GM20000 (cell line): ENCODE results near the gene PGP.
A peak's percentile ranks its signal among the peaks of the same experiment; 100 is the strongest.
"Not testable (repeated sequence)": the region's sequence is repeated elsewhere in the genome, so short reads cannot be mapped to it uniquely, and the experiment has no call there.

Experiments
- DNase-seq: peaks from one replicate; pipeline ENCODE4 v3.0.0; 2012; ENCODE audit warnings: low spot score
- CTCF ChIP-seq: IDR thresholded peaks from 2 replicates; pipeline ENCODE4 v1.5.1; 2012; ENCODE audit warnings: mild to moderate bottlenecking, control low read depth; ENCODE audit errors: extremely low read depth, missing control alignments

Gene PGP

GRCh38 chr16:2208308-2208707 lies 6.3 kb downstream of the PGP start:
- no peak for TF ChIP-seq CTCF
- no peak for DNase-seq

DNA sequence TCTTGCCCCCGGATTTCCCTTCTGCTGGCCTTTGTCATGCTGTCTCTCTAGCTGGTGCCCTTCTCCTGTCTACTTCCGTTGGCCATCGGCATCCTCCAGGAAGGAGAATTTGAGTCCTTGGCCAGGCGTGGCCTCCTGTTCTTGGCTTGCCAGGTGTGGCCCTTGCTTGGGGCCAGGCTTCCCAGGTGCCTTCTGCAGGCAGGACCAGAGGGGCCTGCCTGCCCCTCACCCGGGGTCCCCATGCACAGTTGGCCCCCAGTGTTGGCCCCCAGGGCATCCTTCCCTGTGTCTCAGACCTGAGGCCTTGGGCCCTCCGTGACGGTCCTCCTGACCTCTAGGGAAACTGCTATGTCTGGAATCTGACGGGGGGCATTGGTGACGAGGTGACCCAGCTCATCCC lies 6.8 kb downstream of the PGP start:
- TF ChIP-seq CTCF: no peak
- no peak for DNase-seq

DNA sequence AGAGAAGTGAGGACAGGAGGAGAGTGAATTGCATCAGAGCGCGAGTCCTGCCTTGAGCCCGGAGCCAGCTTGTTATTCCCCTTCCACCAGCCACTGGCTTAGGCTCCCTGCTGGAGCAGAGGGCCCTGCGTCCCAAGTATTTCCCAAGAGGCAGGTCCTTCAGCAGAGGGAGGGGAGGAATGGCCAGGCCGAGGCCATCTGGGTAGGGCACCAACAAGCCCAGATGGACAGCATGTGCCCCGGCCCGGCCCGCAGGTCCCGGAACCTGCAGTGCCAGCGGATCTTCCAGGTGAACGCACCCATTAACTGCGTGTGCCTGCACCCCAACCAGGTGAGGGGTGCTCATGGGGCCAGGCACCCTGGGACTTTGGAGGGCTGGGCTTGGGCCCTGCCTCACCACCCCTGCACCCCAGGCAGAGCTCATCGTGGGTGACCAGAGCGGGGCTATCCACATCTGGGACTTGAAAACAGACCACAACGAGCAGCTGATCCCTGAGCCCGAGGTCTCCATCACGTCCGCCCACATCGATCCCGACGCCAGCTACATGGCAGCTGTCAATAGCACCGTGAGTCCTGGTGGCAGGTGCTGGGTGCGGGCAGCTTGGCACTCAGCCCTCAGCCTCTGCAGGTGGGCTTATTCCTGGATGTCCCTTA lies 7.7 kb downstream of the PGP start:
- no peak for DNase-seq
- no peak for TF ChIP-seq CTCF

GRCh38 chr16:2206420-2206779 lies 8.2 kb downstream of the PGP start:
- no peak for TF ChIP-seq CTCF
- no peak for DNase-seq

- no peak for TF ChIP-seq CTCF
- DNase-seq: no peak
Measured at GRCh38 chr16:2205967-2206313, 8.7 kb downstream of the PGP start.

DNA sequence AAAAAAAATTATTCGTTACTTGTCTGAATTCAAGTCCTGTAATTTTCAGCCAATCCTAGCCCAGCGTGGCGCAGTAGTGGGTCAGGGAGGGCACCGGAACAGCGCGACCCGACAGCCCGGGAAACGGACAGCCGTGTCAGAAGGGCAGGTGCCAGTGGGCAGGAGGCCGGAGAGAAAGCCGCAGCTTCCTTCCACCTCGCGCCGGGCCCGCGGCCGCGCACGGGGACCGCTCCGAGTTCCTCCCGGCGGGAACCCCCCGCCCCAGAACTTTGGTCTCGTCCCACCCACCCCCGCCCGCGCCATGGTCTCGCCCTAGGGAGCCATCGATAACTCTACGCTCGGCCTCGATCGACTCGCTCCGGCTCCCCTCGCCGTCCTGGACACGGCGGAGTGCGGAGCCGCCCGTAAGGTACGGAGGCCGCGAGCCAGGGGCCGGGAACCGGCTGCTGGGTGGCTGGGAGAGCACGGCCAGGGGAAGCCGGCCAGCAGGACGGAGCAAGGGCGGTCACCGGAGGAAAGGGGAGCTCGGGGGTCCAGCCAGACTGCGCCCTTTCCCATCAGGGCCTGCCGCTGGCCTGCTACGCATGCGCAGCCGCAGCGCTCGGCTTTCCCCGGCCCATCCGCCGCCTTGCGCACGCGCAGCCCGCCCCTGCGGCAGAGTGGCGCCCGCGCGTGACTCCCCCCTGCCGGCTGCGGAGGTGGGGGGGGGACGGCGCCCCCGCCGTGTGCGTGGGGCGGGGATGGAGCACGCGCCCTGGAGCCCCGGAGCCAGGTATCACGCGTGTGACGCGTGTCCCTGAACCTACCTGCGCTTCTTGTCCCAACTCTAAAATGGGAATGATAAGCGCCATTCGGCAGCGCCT lies 9.3 kb downstream of the PGP start, which contains the start of gene MLST8:
MLST8 (plus strand) TSS at position 351 of the 863 bp plus-strand sequence. CDS start 632 bp downstream, outside the sequence.
- DNase-seq: peak; percentile 99
- no peak for TF ChIP-seq CTCF

DNA sequence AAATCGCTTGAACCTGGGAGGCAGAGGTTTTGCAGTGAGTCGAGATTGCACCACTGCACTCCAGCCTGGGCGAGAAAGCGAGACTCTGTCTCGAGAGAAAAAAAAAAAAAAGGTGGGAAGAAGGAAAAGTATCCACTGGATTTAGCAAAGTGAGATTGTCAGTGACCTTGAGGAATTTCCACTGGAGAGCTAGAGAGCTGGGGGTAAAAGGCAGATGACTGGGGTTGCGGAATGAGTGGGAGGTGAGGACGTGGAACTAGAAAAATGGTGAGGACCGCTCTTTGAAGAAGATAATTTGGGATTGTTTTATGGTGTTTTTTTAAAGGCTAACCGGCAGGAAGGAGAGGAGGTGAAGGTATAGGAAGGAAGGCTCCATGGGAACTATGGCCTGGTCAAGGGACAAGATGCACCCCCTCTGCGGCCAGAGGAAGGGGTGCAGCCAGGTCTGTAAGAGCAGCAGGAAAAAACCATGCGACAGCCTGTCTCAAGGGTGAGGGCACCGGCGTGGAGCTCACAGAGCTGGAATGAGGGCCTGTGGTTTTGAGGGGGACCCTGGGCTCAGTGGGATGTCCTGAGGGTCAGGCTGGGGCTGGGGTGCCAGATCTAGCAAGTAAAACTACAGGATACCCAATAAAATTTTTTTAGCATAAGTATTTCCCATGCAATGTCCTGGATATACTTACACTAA lies 10.1 kb downstream of the PGP start:
- no peak for DNase-seq
- no peak for TF ChIP-seq CTCF

DNA sequence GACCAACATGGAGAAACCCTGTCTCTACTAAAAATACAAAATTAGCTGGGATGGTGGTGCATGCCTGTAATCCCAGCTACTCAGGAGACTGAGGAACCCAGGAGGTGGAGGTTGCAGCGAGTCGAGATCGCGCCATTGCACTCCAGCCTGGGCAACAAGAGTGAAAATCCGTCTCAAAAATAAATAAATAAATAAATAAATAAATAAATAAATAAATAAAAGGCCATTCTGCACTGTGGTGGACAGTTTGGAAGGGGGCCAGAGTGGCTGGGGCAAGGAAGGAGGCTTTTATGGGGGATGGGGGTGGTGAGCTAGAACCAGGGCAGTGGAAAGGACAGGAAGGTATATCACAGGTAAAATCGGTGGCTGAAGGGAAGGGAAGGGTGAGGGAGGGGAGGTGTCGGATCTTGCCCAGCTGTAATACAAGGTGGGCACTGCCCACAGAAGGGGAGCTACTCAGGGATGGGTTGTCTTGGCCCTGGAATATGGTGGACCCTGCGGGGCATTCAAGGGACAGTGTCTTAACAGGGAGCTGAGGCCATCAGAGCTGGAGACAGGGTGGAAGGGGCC lies 11.4 kb downstream of the PGP start:
- DNase-seq: not testable (repeated sequence)
